ENCODE data around the gene EFNB2. TPM values are rescaled to one million over a fixed set of nuclear protein-coding genes. Genes with fewer than 3 reads are reported as not detected.
A peak's percentile ranks its signal among the peaks of the same experiment; 100 is the strongest.

EFNB2 gene
- total RNA-seq, 1 donor from 2014 or later, result 197 TPM

GRCh38 chr13:106522898-106523525 is 12.4 kb downstream of the EFNB2 start:
- Mint-ChIP-seq H3K4me1 (peaks cover 92% of the 10 kb centered on the region), H3K9me3 (no peaks in the 10 kb centered on the region), H3K36me3 (peaks cover 2% of the 10 kb centered on the region), H3K27me3 (ENCODE audit: low read depth) (no peaks in the 10 kb centered on the region), H3K4me3 (peak overlapping the region; percentile 35), H3K27ac (peak overlapping the region; percentile 78)
- DNase-seq (ENCODE audit: low spot score in 2 of 2, unreplicated experiment in 2 of 2), result no peak
- no peak for TF ChIP-seq CTCF (IDR thresholded peaks at IDR 0.05; ENCODE audit: unreplicated experiment)

GRCh38 chr13:106522112-106522705 is 13.3 kb downstream of the EFNB2 start:
- H3K36me3 Mint-ChIP-seq, result peaks cover 2% of the 10 kb centered on the region

GRCh38 chr13:106521095-106521799 is 14.2 kb downstream of the EFNB2 start:
- H3K4me3 Mint-ChIP-seq, result peak overlapping the region; percentile 20
- no peak for TF ChIP-seq CTCF (IDR thresholded peaks at IDR 0.05; ENCODE audit: unreplicated experiment)
- DNase-seq (ENCODE audit: low spot score in 2 of 2, unreplicated experiment in 2 of 2), result no peak
- H3K27ac Mint-ChIP-seq, result peak overlapping the region; percentile 78
- no peaks in the 10 kb centered on the region for H3K9me3 Mint-ChIP-seq
- no peaks in the 10 kb centered on the region for H3K27me3 Mint-ChIP-seq (ENCODE audit: low read depth)
- H3K36me3 Mint-ChIP-seq, result peaks cover 2% of the 10 kb centered on the region
- peaks cover 90% of the 10 kb centered on the region for H3K4me1 Mint-ChIP-seq

More at GRCh38 chr13:106522112-106522705, 13.3 kb downstream of the EFNB2 start:
- no peaks in the 10 kb centered on the region for H3K9me3 Mint-ChIP-seq
- H3K27ac Mint-ChIP-seq, result peak overlapping the region; percentile 78
- DNase-seq (ENCODE audit: low spot score in 2 of 2, unreplicated experiment in 2 of 2), result no peak
- TF ChIP-seq CTCF (IDR thresholded peaks at IDR 0.05; ENCODE audit: unreplicated experiment), result no peak
- H3K4me1 Mint-ChIP-seq, result peaks cover 89% of the 10 kb centered on the region
- peak overlapping the region; percentile 35 for H3K4me3 Mint-ChIP-seq
- no peaks in the 10 kb centered on the region for H3K27me3 Mint-ChIP-seq (ENCODE audit: low read depth)

GRCh38 chr13:106520251-106521054 is 15.0 kb downstream of the EFNB2 start:
- Mint-ChIP-seq H3K36me3 (peaks cover 2% of the 10 kb centered on the region), H3K27me3 (ENCODE audit: low read depth) (no peaks in the 10 kb centered on the region), H3K4me1 (peaks cover 88% of the 10 kb centered on the region), H3K27ac (peak overlapping the region; percentile 78), H3K4me3 (peak overlapping the region; percentile 20), H3K9me3 (no peaks in the 10 kb centered on the region)
- DNase-seq (ENCODE audit: low spot score in 2 of 2, unreplicated experiment in 2 of 2), result no peak
- no peak for TF ChIP-seq CTCF (IDR thresholded peaks at IDR 0.05; ENCODE audit: unreplicated experiment)

GRCh38 chr13:106518512-106518911 is 16.9 kb downstream of the EFNB2 start:
- peak overlapping the region; percentile 80 for H3K27ac Mint-ChIP-seq
- peaks cover 90% of the 10 kb centered on the region for H3K4me1 Mint-ChIP-seq
- peaks cover 2% of the 10 kb centered on the region for H3K36me3 Mint-ChIP-seq

More at GRCh38 chr13:106518512-106518911, 16.9 kb downstream of the EFNB2 start:
- TF ChIP-seq CTCF (IDR thresholded peaks at IDR 0.05; ENCODE audit: unreplicated experiment), result no peak
- no peak for DNase-seq (ENCODE audit: low spot score in 2 of 2, unreplicated experiment in 2 of 2)
- Mint-ChIP-seq H3K27me3 (ENCODE audit: low read depth) (no peaks in the 10 kb centered on the region), H3K9me3 (no peaks in the 10 kb centered on the region), H3K4me3 (no peak overlapping the region)

Data from mesothelial cell of epicardium (in vitro differentiated cells).